ENCODE data around the gene FAM186B.
"Not testable (repeated sequence)": the region's sequence is repeated elsewhere in the genome, so short reads cannot be mapped to it uniquely, and the experiment has no call there.

Gene FAM186B

GRCh38 chr12:49610785-49611184 is 5.3 kb upstream of the FAM186B start:
- H3K4me1 ChIP-seq (ENCODE audit: control insufficient read depth, insufficient read depth, low read length, poor library complexity, severe bottlenecking); H3K36me3 ChIP-seq (ENCODE audit: control insufficient read depth, insufficient read depth, low read length); DNase-seq; H3K9me3 ChIP-seq (ENCODE audit: control insufficient read depth, low read length); H3K27ac ChIP-seq (ENCODE audit: insufficient read depth, low read length, poor library complexity, severe bottlenecking); H3K4me3 ChIP-seq (ENCODE audit: insufficient read depth, low read depth, low read length, poor library complexity, severe bottlenecking); H3K27me3 ChIP-seq (replicated peaks; ENCODE audit: control insufficient read depth, insufficient read depth, low read length, poor library complexity, severe bottlenecking): not testable (repeated sequence)

GRCh38 chr12:49609875-49610154 is 4.4 kb upstream of the FAM186B start:
- no peak for DNase-seq
- Histone ChIP-seq H3K27me3 (replicated peaks; ENCODE audit: control insufficient read depth, insufficient read depth, low read length, poor library complexity, severe bottlenecking) (no peaks in the 10 kb centered on the region), H3K9me3 (ENCODE audit: control insufficient read depth, low read length) (no peaks in the 10 kb centered on the region), H3K27ac (ENCODE audit: insufficient read depth, low read length, poor library complexity, severe bottlenecking) (no peak overlapping the region), H3K36me3 (ENCODE audit: control insufficient read depth, insufficient read depth, low read length) (no peaks in the 10 kb centered on the region), H3K4me1 (ENCODE audit: control insufficient read depth, insufficient read depth, low read length, poor library complexity, severe bottlenecking) (no peaks in the 10 kb centered on the region), H3K4me3 (ENCODE audit: insufficient read depth, low read depth, low read length, poor library complexity, severe bottlenecking) (no peak overlapping the region)

GRCh38 chr12:49609059-49609874 is 3.8 kb upstream of the FAM186B start:
- Histone ChIP-seq H3K27ac (ENCODE audit: insufficient read depth, low read length, poor library complexity, severe bottlenecking) (no peak overlapping the region), H3K27me3 (replicated peaks; ENCODE audit: control insufficient read depth, insufficient read depth, low read length, poor library complexity, severe bottlenecking) (no peaks in the 10 kb centered on the region), H3K4me1 (ENCODE audit: control insufficient read depth, insufficient read depth, low read length, poor library complexity, severe bottlenecking) (no peaks in the 10 kb centered on the region), H3K9me3 (ENCODE audit: control insufficient read depth, low read length) (no peaks in the 10 kb centered on the region), H3K4me3 (ENCODE audit: insufficient read depth, low read depth, low read length, poor library complexity, severe bottlenecking) (no peak overlapping the region), H3K36me3 (ENCODE audit: control insufficient read depth, insufficient read depth, low read length) (no peaks in the 10 kb centered on the region)
- DNase-seq = no peak

- H3K4me1 ChIP-seq (ENCODE audit: control insufficient read depth, insufficient read depth, low read length, poor library complexity, severe bottlenecking) = no peaks in the 10 kb centered on the region
- H3K27me3 ChIP-seq (replicated peaks; ENCODE audit: control insufficient read depth, insufficient read depth, low read length, poor library complexity, severe bottlenecking) = no peaks in the 10 kb centered on the region
- no peak overlapping the region for H3K4me3 ChIP-seq (ENCODE audit: insufficient read depth, low read depth, low read length, poor library complexity, severe bottlenecking)
- H3K9me3 ChIP-seq (ENCODE audit: control insufficient read depth, low read length) = no peaks in the 10 kb centered on the region
- H3K27ac ChIP-seq (ENCODE audit: insufficient read depth, low read length, poor library complexity, severe bottlenecking) = no peak overlapping the region
- DNase-seq = no peak
- H3K36me3 ChIP-seq (ENCODE audit: control insufficient read depth, insufficient read depth, low read length) = no peaks in the 10 kb centered on the region
Measured at GRCh38 chr12:49604856-49605255, 583 bp downstream of the FAM186B start.

GRCh38 chr12:49603721-49604120 is 1.7 kb downstream of the FAM186B start:
- Histone ChIP-seq H3K4me1 (ENCODE audit: control insufficient read depth, insufficient read depth, low read length, poor library complexity, severe bottlenecking) (no peaks in the 10 kb centered on the region), H3K36me3 (ENCODE audit: control insufficient read depth, insufficient read depth, low read length) (no peaks in the 10 kb centered on the region), H3K9me3 (ENCODE audit: control insufficient read depth, low read length) (no peaks in the 10 kb centered on the region), H3K4me3 (ENCODE audit: insufficient read depth, low read depth, low read length, poor library complexity, severe bottlenecking) (no peak overlapping the region), H3K27me3 (replicated peaks; ENCODE audit: control insufficient read depth, insufficient read depth, low read length, poor library complexity, severe bottlenecking) (no peaks in the 10 kb centered on the region), H3K27ac (ENCODE audit: insufficient read depth, low read length, poor library complexity, severe bottlenecking) (no peak overlapping the region)
- DNase-seq = no peak

- Histone ChIP-seq H3K4me1 (ENCODE audit: control insufficient read depth, insufficient read depth, low read length, poor library complexity, severe bottlenecking) (no peaks in the 10 kb centered on the region), H3K27ac (ENCODE audit: insufficient read depth, low read length, poor library complexity, severe bottlenecking) (no peak overlapping the region), H3K36me3 (ENCODE audit: control insufficient read depth, insufficient read depth, low read length) (no peaks in the 10 kb centered on the region), H3K9me3 (ENCODE audit: control insufficient read depth, low read length) (no peaks in the 10 kb centered on the region), H3K27me3 (replicated peaks; ENCODE audit: control insufficient read depth, insufficient read depth, low read length, poor library complexity, severe bottlenecking) (no peaks in the 10 kb centered on the region), H3K4me3 (ENCODE audit: insufficient read depth, low read depth, low read length, poor library complexity, severe bottlenecking) (no peak overlapping the region)
- DNase-seq = no peak
Measured at GRCh38 chr12:49599961-49600360, 5.5 kb downstream of the FAM186B start.

- no peaks in the 10 kb centered on the region for H3K36me3 ChIP-seq (ENCODE audit: control insufficient read depth, insufficient read depth, low read length)
- H3K27me3 ChIP-seq (replicated peaks; ENCODE audit: control insufficient read depth, insufficient read depth, low read length, poor library complexity, severe bottlenecking) = no peaks in the 10 kb centered on the region
- no peak overlapping the region for H3K27ac ChIP-seq (ENCODE audit: insufficient read depth, low read length, poor library complexity, severe bottlenecking)
- H3K4me1 ChIP-seq (ENCODE audit: control insufficient read depth, insufficient read depth, low read length, poor library complexity, severe bottlenecking) = no peaks in the 10 kb centered on the region
- no peak for DNase-seq
- H3K9me3 ChIP-seq (ENCODE audit: control insufficient read depth, low read length) = no peaks in the 10 kb centered on the region
- H3K4me3 ChIP-seq (ENCODE audit: insufficient read depth, low read depth, low read length, poor library complexity, severe bottlenecking) = no peak overlapping the region
Measured at GRCh38 chr12:49598527-49598926, 6.9 kb downstream of the FAM186B start.

GRCh38 chr12:49588721-49589516 is 16.5 kb downstream of the FAM186B start:
- H3K36me3 ChIP-seq (ENCODE audit: control insufficient read depth, insufficient read depth, low read length) = peaks cover 9% of the 10 kb centered on the region
- no peaks in the 10 kb centered on the region for H3K27me3 ChIP-seq (replicated peaks; ENCODE audit: control insufficient read depth, insufficient read depth, low read length, poor library complexity, severe bottlenecking)
- H3K4me3 ChIP-seq (ENCODE audit: insufficient read depth, low read depth, low read length, poor library complexity, severe bottlenecking) = no peak overlapping the region
- no peaks in the 10 kb centered on the region for H3K4me1 ChIP-seq (ENCODE audit: control insufficient read depth, insufficient read depth, low read length, poor library complexity, severe bottlenecking)
- no peak for DNase-seq
- no peaks in the 10 kb centered on the region for H3K9me3 ChIP-seq (ENCODE audit: control insufficient read depth, low read length)
- H3K27ac ChIP-seq (ENCODE audit: insufficient read depth, low read length, poor library complexity, severe bottlenecking) = no peak overlapping the region

- H3K4me1 ChIP-seq (ENCODE audit: control insufficient read depth, insufficient read depth, low read length, poor library complexity, severe bottlenecking) = no peaks in the 10 kb centered on the region
- H3K27ac ChIP-seq (ENCODE audit: insufficient read depth, low read length, poor library complexity, severe bottlenecking) = no peak overlapping the region
- H3K27me3 ChIP-seq (replicated peaks; ENCODE audit: control insufficient read depth, insufficient read depth, low read length, poor library complexity, severe bottlenecking) = no peaks in the 10 kb centered on the region
- peaks cover 15% of the 10 kb centered on the region for H3K36me3 ChIP-seq (ENCODE audit: control insufficient read depth, insufficient read depth, low read length)
- DNase-seq = no peak
- H3K9me3 ChIP-seq (ENCODE audit: control insufficient read depth, low read length) = no peaks in the 10 kb centered on the region
- no peak overlapping the region for H3K4me3 ChIP-seq (ENCODE audit: insufficient read depth, low read depth, low read length, poor library complexity, severe bottlenecking)
Measured at GRCh38 chr12:49588281-49588680, 17.2 kb downstream of the FAM186B start.

- H3K9me3 ChIP-seq (ENCODE audit: control insufficient read depth, low read length) = no peaks in the 10 kb centered on the region
- no peaks in the 10 kb centered on the region for H3K4me1 ChIP-seq (ENCODE audit: control insufficient read depth, insufficient read depth, low read length, poor library complexity, severe bottlenecking)
- DNase-seq = no peak
- peaks cover 19% of the 10 kb centered on the region for H3K36me3 ChIP-seq (ENCODE audit: control insufficient read depth, insufficient read depth, low read length)
- no peak overlapping the region for H3K27ac ChIP-seq (ENCODE audit: insufficient read depth, low read length, poor library complexity, severe bottlenecking)
- H3K4me3 ChIP-seq (ENCODE audit: insufficient read depth, low read depth, low read length, poor library complexity, severe bottlenecking) = no peak overlapping the region
- no peaks in the 10 kb centered on the region for H3K27me3 ChIP-seq (replicated peaks; ENCODE audit: control insufficient read depth, insufficient read depth, low read length, poor library complexity, severe bottlenecking)
Measured at GRCh38 chr12:49587174-49587908, 18.1 kb downstream of the FAM186B start.

All from effector memory CD4-positive, alpha-beta T cell (primary cell).